HepG2 (cell line): ENCODE results near the gene UCMA. TPM values are rescaled to one million over a fixed set of nuclear protein-coding genes. Genes with fewer than 3 reads are reported as not detected.

Experiments
- ADNP ChIP-seq: sonication (generic); formaldehyde crosslinking; IDR thresholded peaks from 2 replicates; pipeline ENCODE4 v1.4.0; 2020; ENCODE audit warnings: missing genetic modification reagents
- HOXA3 ChIP-seq: sonication (generic); formaldehyde crosslinking; IDR thresholded peaks from 2 replicates; pipeline ENCODE4 v1.5.0; 2020; ENCODE audit warnings: missing genetic modification reagents
- MEIS2 ChIP-seq: sonication (generic); formaldehyde crosslinking; IDR thresholded peaks from 2 replicates; pipeline ENCODE4 v1.9.0; 2021; ENCODE audit warnings: mild to moderate bottlenecking, missing genetic modification reagents
- NCOR1 ChIP-seq: fragments of 200-600 bp; sonication (generic); IDR thresholded peaks from 2 replicates; pipeline ENCODE4 v1.7.0; 2017; ENCODE audit warnings: antibody characterized with exemption, low read length, borderline replicate concordance
- PRPF4 ChIP-seq: fragments of 200-400 bp; formaldehyde crosslinking; IDR thresholded peaks from 2 replicates; pipeline ENCODE4 v1.6.1; 2016; ENCODE audit warnings: low read length, low read depth; ENCODE audit not compliant: poor library complexity, severe bottlenecking
- TEAD2 ChIP-seq: sonication (generic); formaldehyde crosslinking; IDR thresholded peaks from 2 replicates; pipeline ENCODE4 v1.9.0; 2021; ENCODE audit warnings: missing genetic modification reagents
- UBTF ChIP-seq: sonication (generic); formaldehyde crosslinking; IDR thresholded peaks from 2 replicates; pipeline ENCODE4 v1.4.0; 2020; ENCODE audit warnings: mild to moderate bottlenecking, missing genetic modification reagents
- ZFP91 ChIP-seq: sonication (generic); formaldehyde crosslinking; IDR thresholded peaks from 2 replicates; pipeline ENCODE4 v1.9.0; 2022; ENCODE audit warnings: missing genetic modification reagents, mild to moderate bottlenecking, borderline replicate concordance
- ZHX2 ChIP-seq, 2 experiments: sonication (generic) in 1 of 2; formaldehyde crosslinking in 1 of 2; IDR thresholded peaks; 2 replicates each; pipeline versions ENCODE4 v1.6.1 to v1.9.0; 2014 to 2022; ENCODE audit warnings: antibody characterized with exemption in 1 of 2, borderline replicate concordance in 1 of 2, inconsistent platforms in 1 of 2, low read depth in 1 of 2, missing genetic modification reagents in 1 of 2
- ZNF281 ChIP-seq: sonication (generic); formaldehyde crosslinking; IDR thresholded peaks from 2 replicates; pipeline ENCODE4 v1.4.0; 2020; ENCODE audit warnings: missing genetic modification reagents, borderline replicate concordance
- ZNF292 ChIP-seq: sonication (generic); formaldehyde crosslinking; IDR thresholded peaks from 2 replicates; pipeline ENCODE4 v1.8.1; 2022; ENCODE audit warnings: mild to moderate bottlenecking, low read depth, missing genetic modification reagents, borderline replicate concordance
- ZNF33B ChIP-seq: sonication (generic); formaldehyde crosslinking; IDR thresholded peaks from 2 replicates; pipeline ENCODE4 v1.5.1; 2020; ENCODE audit warnings: mild to moderate bottlenecking, missing genetic modification reagents
- ZNF891 ChIP-seq: sonication (generic); formaldehyde crosslinking; IDR thresholded peaks from 2 replicates; pipeline ENCODE4 v1.5.0; 2020; ENCODE audit warnings: mild to moderate bottlenecking, missing genetic modification reagents
- polyA plus RNA-seq, 8 experiments: library from polyadenylated mRNA; depleted of rRNA in 3 of 8; stranded (reverse) in 7 of 8; unstranded in 1 of 8; fragments of >200 nt; fragmentation: Illumina TruSeq in 4 of 8; extraction: Trizol in 4 of 8; gene quantifications; 2 replicates each; pipeline versions ENCODE4 v1.2.1 to v1.2.3, GENCODE V29; 2011 to 2016; ENCODE audit warnings: low read depth in 4 of 8, missing spikeins in 1 of 8, mixed read lengths in 1 of 8; ENCODE audit not compliant: insufficient read depth in 1 of 8
- total RNA-seq, 5 experiments: library from RNA; depleted of rRNA; stranded (reverse); fragments of >200 nt; fragmentation: Illumina TruSeq; extraction: Trizol; gene quantifications; 2 replicates each; pipeline ENCODE4 v1.2.3, GENCODE V29; 2016; ENCODE audit warnings: low read depth in 1 of 5

The UCMA gene
- total and polyA plus RNA-seq, 2 of the 13 experiments (the other 11 are each of a cell fraction or from before 2014, with no cell fraction given) = not detected

GRCh38 chr10:13271552-13272163, 37.5 kb upstream of the UCMA start (continued):
- TF ChIP-seq UBTF (CRISPR knock-in tag) (peak; percentile 53; the same call in 1 of the 2 replicates), NCOR1 (0 out of 2 replicates have a peak, but pooled peaks have one; percentile 25), TEAD2 (no peak), PRPF4 (no peak), MEIS2 (CRISPR knock-in tag) (0 out of 2 replicates have a peak, but pooled peaks have one; percentile 40), ZFP91 (peak; percentile 58; the same call in 1 of the 2 replicates), ZNF891 (peak; percentile 38), HOXA3 (CRISPR knock-in tag) (no peak; the same call in 1 of the 2 replicates), ZHX2 (IDR thresholded peaks at IDR 0.05; ENCODE audit: low read depth) (0 out of 2 replicates have a peak, but pooled peaks have one; percentile 21), ZHX2 (CRISPR knock-in tag; IDR thresholded peaks at IDR 0.05; ENCODE audit: borderline replicate concordance) (no peak), ZNF292 (CRISPR knock-in tag) (no peak), ZNF33B (CRISPR knock-in tag) (0 out of 2 replicates have a peak, but pooled peaks have one; percentile 60), ZNF281 (CRISPR knock-in tag) (peak; percentile 86), ADNP (CRISPR knock-in tag) (no peak)
